ENCODE data around the gene QKI. TPM values are rescaled to one million over a fixed set of nuclear protein-coding genes. Genes with fewer than 3 reads are reported as not detected.

Gene QKI
- total and polyA plus RNA-seq, 10 of the 15 experiments (the other 5 are each of a cell fraction or from before 2014, with no cell fraction given): 4.7 to 72.5 (median 38.9) TPM

DNA sequence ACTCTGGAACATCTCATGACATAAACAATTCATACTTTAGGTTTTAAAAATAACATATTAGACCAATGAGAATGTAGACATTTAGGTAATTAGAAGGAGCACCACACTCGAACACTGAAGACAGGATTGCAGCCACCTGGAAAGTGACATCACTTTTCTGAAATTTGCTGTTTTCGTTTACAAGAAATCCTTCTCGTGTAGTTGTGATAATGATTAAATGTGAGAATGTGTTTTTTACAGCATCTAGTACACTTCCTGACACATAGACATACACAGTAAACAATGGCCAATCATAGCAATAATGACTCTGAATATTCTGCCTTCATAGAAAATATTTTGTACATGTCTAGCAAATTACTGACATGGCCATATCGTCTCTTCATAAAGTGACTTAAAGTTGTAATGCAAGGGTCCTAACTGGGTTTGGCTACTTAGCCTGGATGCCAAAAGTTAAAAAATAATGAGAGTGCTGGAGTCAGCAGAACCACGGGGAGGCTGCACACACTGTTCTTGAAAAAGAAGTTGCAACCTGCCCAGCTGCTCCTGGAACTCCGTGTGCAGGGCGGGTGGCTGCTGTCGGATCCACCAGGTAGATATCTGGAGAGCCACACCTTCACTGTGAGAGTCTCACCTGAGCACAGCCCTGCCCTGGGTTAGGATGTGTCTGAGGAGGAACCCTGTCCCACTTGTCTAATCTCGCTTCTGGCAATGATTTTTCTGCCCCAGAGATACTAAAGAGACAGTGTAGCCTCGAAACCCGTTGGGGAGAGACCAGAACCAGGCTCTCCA is 212.9 kb downstream of the QKI start:
- DNase-seq (ENCODE audit: low read depth, low spot score): no peak
- H3K9me3 ChIP-seq (replicated peaks; ENCODE audit: control insufficient read depth, insufficient read depth, low read length): peaks cover 2% of the 10 kb centered on the region; the same call in 1 of the 3 replicates
- no peak overlapping the region for H3K4me3 ChIP-seq
- H3K79me2 ChIP-seq (ENCODE audit: control insufficient read depth, insufficient read depth, low read length): no peaks in the 10 kb centered on the region
- no peaks in the 10 kb centered on the region for H4K20me1 ChIP-seq (ENCODE audit: control insufficient read depth, insufficient read depth)
- ChIA-PET RAD21 (ENCODE audit: unreplicated experiment) (no interaction called here), CTCF (no interaction called here), POLR2A (no interaction called here), SMC1A (ENCODE audit: uncharacterized antibody, unreplicated experiment) (no interaction called here)
- no peak overlapping the region for H3K9ac ChIP-seq (ENCODE audit: control insufficient read depth, insufficient read depth, low read length)
- no peak for FAIRE-seq
- no peak; the same call in 2 of the 3 replicates for ATAC-seq
- no peaks in the 10 kb centered on the region for H3K27me3 ChIP-seq (replicated peaks in 1 of 2; ENCODE audit: control insufficient read depth in 2 of 2, insufficient read depth in 2 of 2, low read length in 1 of 2)
- no TSS peak for BruUV-seq (replicated peaks)
- no peaks in the 10 kb centered on the region; the same call in 1 of the 2 replicates for H3K4me1 ChIP-seq (ENCODE audit: control insufficient read depth, insufficient read depth, low read length)
- TF ChIP-seq, protein P1, sequence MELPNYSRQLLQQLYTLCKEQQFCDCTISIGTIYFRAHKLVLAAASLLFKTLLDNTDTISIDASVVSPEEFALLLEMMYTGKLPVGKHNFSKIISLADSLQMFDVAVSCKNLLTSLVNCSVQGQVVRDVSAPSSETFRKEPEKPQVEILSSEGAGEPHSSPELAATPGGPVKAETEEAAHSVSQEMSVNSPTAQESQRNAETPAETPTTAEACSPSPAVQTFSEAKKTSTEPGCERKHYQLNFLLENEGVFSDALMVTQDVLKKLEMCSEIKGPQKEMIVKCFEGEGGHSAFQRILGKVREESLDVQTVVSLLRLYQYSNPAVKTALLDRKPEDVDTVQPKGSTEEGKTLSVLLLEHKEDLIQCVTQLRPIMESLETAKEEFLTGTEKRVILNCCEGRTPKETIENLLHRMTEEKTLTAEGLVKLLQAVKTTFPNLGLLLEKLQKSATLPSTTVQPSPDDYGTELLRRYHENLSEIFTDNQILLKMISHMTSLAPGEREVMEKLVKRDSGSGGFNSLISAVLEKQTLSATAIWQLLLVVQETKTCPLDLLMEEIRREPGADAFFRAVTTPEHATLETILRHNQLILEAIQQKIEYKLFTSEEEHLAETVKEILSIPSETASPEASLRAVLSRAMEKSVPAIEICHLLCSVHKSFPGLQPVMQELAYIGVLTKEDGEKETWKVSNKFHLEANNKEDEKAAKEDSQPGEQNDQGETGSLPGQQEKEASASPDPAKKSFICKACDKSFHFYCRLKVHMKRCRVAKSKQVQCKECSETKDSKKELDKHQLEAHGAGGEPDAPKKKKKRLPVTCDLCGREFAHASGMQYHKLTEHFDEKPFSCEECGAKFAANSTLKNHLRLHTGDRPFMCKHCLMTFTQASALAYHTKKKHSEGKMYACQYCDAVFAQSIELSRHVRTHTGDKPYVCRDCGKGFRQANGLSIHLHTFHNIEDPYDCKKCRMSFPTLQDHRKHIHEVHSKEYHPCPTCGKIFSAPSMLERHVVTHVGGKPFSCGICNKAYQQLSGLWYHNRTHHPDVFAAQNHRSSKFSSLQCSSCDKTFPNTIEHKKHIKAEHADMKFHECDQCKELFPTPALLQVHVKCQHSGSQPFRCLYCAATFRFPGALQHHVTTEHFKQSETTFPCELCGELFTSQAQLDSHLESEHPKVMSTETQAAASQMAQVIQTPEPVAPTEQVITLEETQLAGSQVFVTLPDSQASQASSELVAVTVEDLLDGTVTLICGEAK (IDR thresholded peaks at IDR 0.05; ENCODE audit: borderline replicate concordance): no peak
- no peak for TF ChIP-seq CREM (IDR thresholded peaks at IDR 0.05; ENCODE audit: low read depth)
- TF ChIP-seq RUNX3 (IDR thresholded peaks at IDR 0.05; ENCODE audit: low read length): 0 out of 2 replicates have a peak, but pooled peaks have one; percentile 0
- no peak overlapping the region for H3K27ac ChIP-seq (ENCODE audit: control insufficient read depth, insufficient read depth)
- no peak overlapping the region for H3K4me2 ChIP-seq (ENCODE audit: control insufficient read depth, insufficient read depth)
- intact Hi-C loops (cut with micrococcal nuclease; ENCODE audit: unreplicated experiment): no loop called here
- H2AFZ ChIP-seq (ENCODE audit: control insufficient read depth, low read depth, low read length): no peak overlapping the region
- in situ Hi-C loops (cut with MboI): no loop called here
- 50% methylated on average over 11 of the region's 11 CpGs for WGBS (ENCODE audit: insufficient coverage, insufficient replicate concordance, low lambda C conversion rate, missing lambda C conversion rate)
- no peaks in the 10 kb centered on the region for H3K36me3 ChIP-seq (ENCODE audit: control insufficient read depth in 2 of 2, insufficient read depth in 2 of 2, low read length in 1 of 2)
